NCI-H2196 (cell line): ENCODE results near the gene KIRREL3.
A peak's percentile ranks its signal among the peaks of the same experiment; 100 is the strongest.
"Not testable (repeated sequence)": the region's sequence is repeated elsewhere in the genome, so short reads cannot be mapped to it uniquely, and the experiment has no call there.

Experiments
- DNase-seq: peaks from one replicate; lab custom pipeline; 2025; ENCODE audit not compliant: unreplicated experiment; lab: John Stamatoyannopoulos, UW

KIRREL3 gene

GRCh38 chr11:126959700-126960099, 40.9 kb downstream of the KIRREL3 start:
- DNase-seq = no peak

- DNase-seq = no peak
Observed at GRCh38 chr11:126956635-126957034, 43.9 kb downstream of the KIRREL3 start.

- DNase-seq = not testable (repeated sequence)
Observed at GRCh38 chr11:126952533-126952932, 48.0 kb downstream of the KIRREL3 start.

- no peak for DNase-seq
Observed at GRCh38 chr11:126951465-126951864, 49.1 kb downstream of the KIRREL3 start.

- no peak for DNase-seq
Observed at GRCh38 chr11:126949066-126949891, 51.3 kb downstream of the KIRREL3 start.

- no peak for DNase-seq
Observed at GRCh38 chr11:126948563-126948962, 52.0 kb downstream of the KIRREL3 start.

GRCh38 chr11:126945319-126945718, 55.3 kb downstream of the KIRREL3 start:
- no peak for DNase-seq

GRCh38 chr11:126943316-126943715, 57.3 kb downstream of the KIRREL3 start:
- DNase-seq = no peak

GRCh38 chr11:126942146-126942545, 58.4 kb downstream of the KIRREL3 start:
- DNase-seq = no peak

- DNase-seq = no peak
Observed at GRCh38 chr11:126939552-126939951, 61.0 kb downstream of the KIRREL3 start.

- DNase-seq = no peak
Observed at GRCh38 chr11:126938718-126939117, 61.9 kb downstream of the KIRREL3 start.

- DNase-seq = peak; percentile 12
Observed at GRCh38 chr11:126930091-126930841, 70.3 kb downstream of the KIRREL3 start.

GRCh38 chr11:126929179-126930061, 71.2 kb downstream of the KIRREL3 start:
- DNase-seq = peak; percentile 30

- DNase-seq = no peak
Observed at GRCh38 chr11:126927623-126928022, 72.9 kb downstream of the KIRREL3 start.

- DNase-seq = no peak
Observed at GRCh38 chr11:126926376-126926791, 74.2 kb downstream of the KIRREL3 start.

GRCh38 chr11:126925321-126926093, 75.1 kb downstream of the KIRREL3 start:
- peak; percentile 10 for DNase-seq

GRCh38 chr11:126924376-126925040, 76.1 kb downstream of the KIRREL3 start:
- DNase-seq = no peak

GRCh38 chr11:126920833-126921232, 79.7 kb downstream of the KIRREL3 start:
- DNase-seq = no peak

- no peak for DNase-seq
Observed at GRCh38 chr11:126919147-126919823, 81.3 kb downstream of the KIRREL3 start.
